Cortex of kidney (tissue), 1 donor: Measurements from ENCODE around the gene FEZF1.

Source experiments
- DNase-seq: peaks from one replicate; lab custom pipeline; 2025; lab: John Stamatoyannopoulos, UW

The FEZF1 gene

GRCh38 chr7:122304319-122304975 lies at the start of gene FEZF1:
Gene FEZF1 (minus strand): TSS chr7:122304750. CDS start chr7:122304437, 313 bp downstream.
- DNase-seq = no peak

- DNase-seq = no peak
These were observed 47.9 kb upstream of the FEZF1 start for GRCh38 chr7:122352454-122352853.

GRCh38 chr7:122350701-122351100 lies 46.2 kb upstream of the FEZF1 start:
- no peak for DNase-seq

- DNase-seq = no peak
These were observed 39.7 kb upstream of the FEZF1 start for GRCh38 chr7:122344303-122344620.

- DNase-seq = no peak
These were observed 39.2 kb upstream of the FEZF1 start for GRCh38 chr7:122343601-122344302.

- DNase-seq = no peak
These were observed 35.9 kb upstream of the FEZF1 start for GRCh38 chr7:122340427-122340826.

GRCh38 chr7:122339145-122339904 lies 34.8 kb upstream of the FEZF1 start:
- no peak for DNase-seq

- no peak for DNase-seq
These were observed 32.5 kb upstream of the FEZF1 start for GRCh38 chr7:122337011-122337410.

- no peak for DNase-seq
These were observed 24.7 kb upstream of the FEZF1 start for GRCh38 chr7:122329145-122329802.

GRCh38 chr7:122327969-122328368 lies 23.4 kb upstream of the FEZF1 start:
- no peak for DNase-seq

GRCh38 chr7:122316467-122317388 lies 12.2 kb upstream of the FEZF1 start:
- no peak for DNase-seq

- no peak for DNase-seq
These were observed 11.2 kb upstream of the FEZF1 start for GRCh38 chr7:122315507-122316466.

- no peak for DNase-seq
These were observed 9.7 kb upstream of the FEZF1 start for GRCh38 chr7:122314284-122314683.

- no peak for DNase-seq
These were observed 8.2 kb upstream of the FEZF1 start for GRCh38 chr7:122312789-122313188.

- no peak for DNase-seq
These were observed 7.3 kb upstream of the FEZF1 start for GRCh38 chr7:122311734-122312450.

- no peak for DNase-seq
These were observed 6.6 kb upstream of the FEZF1 start for GRCh38 chr7:122311050-122311700.

- no peak for DNase-seq
These were observed 5.8 kb upstream of the FEZF1 start for GRCh38 chr7:122310119-122311021.

- DNase-seq = no peak
These were observed 4.9 kb upstream of the FEZF1 start for GRCh38 chr7:122309421-122309820.
